Adrenal gland (tissue), 5 donors: ENCODE results near the gene OSCAR.

ENCODE experiments used
- POLR2A ChIP-seq, 2 donors: fragments of 450-650 bp; IDR thresholded peaks; one replicate each; pipeline ENCODE4 v1.6.1; 2017; ENCODE audit warnings: antibody characterized with exemption in 2 of 2, mild to moderate bottlenecking in 2 of 2, moderate library complexity in 1 of 2
- TF ChIP-seq, protein P1 (sequence below), 6 experiments: fragments of 450-650 bp in 4 of 6; fragments of 200-600 bp in 2 of 6; sonication (generic) in 1 of 6; IDR thresholded peaks; 1 replicate in 5 of 6; 2 replicates in 1 of 6; pipeline versions ENCODE4 v1.5.1 to v1.8.0; 2016 to 2021; ENCODE audit warnings: antibody characterized with exemption in 6 of 6, mild to moderate bottlenecking in 2 of 6, moderate library complexity in 1 of 6
- donor health status: DM: no; HTN: no; CAD: no.

DNA sequence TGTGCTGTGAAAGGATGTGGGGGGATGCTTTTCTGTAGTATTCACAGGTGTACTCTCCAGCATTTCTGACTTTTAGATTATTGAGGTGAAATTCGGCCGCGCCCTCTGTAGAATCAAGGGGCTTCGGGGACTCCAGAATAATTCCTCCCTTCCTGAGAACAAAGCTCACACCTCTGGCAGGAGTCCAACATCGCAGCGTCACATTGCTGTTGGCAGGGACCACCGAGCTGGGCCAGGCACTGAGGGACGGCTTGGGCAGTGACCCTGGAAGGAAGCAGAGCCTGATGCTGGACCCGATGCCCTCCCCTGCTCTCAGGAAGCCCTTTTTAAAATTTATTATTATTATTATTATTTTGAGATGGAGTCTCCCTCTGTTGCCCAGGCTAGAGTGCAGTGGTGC, 25.8 kb downstream of the OSCAR start:
- TF ChIP-seq, protein P1, sequence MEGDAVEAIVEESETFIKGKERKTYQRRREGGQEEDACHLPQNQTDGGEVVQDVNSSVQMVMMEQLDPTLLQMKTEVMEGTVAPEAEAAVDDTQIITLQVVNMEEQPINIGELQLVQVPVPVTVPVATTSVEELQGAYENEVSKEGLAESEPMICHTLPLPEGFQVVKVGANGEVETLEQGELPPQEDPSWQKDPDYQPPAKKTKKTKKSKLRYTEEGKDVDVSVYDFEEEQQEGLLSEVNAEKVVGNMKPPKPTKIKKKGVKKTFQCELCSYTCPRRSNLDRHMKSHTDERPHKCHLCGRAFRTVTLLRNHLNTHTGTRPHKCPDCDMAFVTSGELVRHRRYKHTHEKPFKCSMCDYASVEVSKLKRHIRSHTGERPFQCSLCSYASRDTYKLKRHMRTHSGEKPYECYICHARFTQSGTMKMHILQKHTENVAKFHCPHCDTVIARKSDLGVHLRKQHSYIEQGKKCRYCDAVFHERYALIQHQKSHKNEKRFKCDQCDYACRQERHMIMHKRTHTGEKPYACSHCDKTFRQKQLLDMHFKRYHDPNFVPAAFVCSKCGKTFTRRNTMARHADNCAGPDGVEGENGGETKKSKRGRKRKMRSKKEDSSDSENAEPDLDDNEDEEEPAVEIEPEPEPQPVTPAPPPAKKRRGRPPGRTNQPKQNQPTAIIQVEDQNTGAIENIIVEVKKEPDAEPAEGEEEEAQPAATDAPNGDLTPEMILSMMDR (IDR thresholded peaks at IDR 0.05): no peak
- TF ChIP-seq POLR2A (IDR thresholded peaks at IDR 0.05): no peak
